Ishikawa (cell line): ENCODE data around the gene FRMD5.
A peak's percentile ranks its signal among the peaks of the same experiment; 100 is the strongest.

Experiments used
- CEBPB ChIP-seq: IDR thresholded peaks from 2 replicates; pipeline ENCODE4 v1.6.1; 2012
- CREB1 ChIP-seq: IDR thresholded peaks from 2 replicates; pipeline ENCODE4 v1.6.1; 2012; ENCODE audit warnings: low read depth
- EGR1 ChIP-seq: IDR thresholded peaks from 2 replicates; pipeline ENCODE4 v1.6.1; 2012
- EP300 ChIP-seq: IDR thresholded peaks from 2 replicates; pipeline ENCODE4 v1.6.1; 2012; ENCODE audit warnings: borderline replicate concordance
- FOXM1 ChIP-seq: IDR thresholded peaks from 2 replicates; pipeline ENCODE4 v1.6.1; 2012; ENCODE audit warnings: low read depth, borderline replicate concordance
- NFIC ChIP-seq: IDR thresholded peaks from 2 replicates; pipeline ENCODE4 v1.6.1; 2012
- RAD21 ChIP-seq: IDR thresholded peaks from 2 replicates; pipeline ENCODE4 v1.6.1; 2012; ENCODE audit warnings: low read depth
- TAF1 ChIP-seq: IDR thresholded peaks from 2 replicates; pipeline ENCODE4 v1.6.1; 2012; ENCODE audit warnings: low read depth, mild to moderate bottlenecking
- TCF12 ChIP-seq: IDR thresholded peaks from 2 replicates; pipeline ENCODE4 v1.6.1; 2012; ENCODE audit warnings: low read depth
- TEAD4 ChIP-seq: IDR thresholded peaks from 2 replicates; pipeline ENCODE4 v1.6.1; 2012
- YY1 ChIP-seq: IDR thresholded peaks from 2 replicates; pipeline ENCODE4 v1.6.1; 2012; ENCODE audit warnings: low read depth
- ZBTB7A ChIP-seq: IDR thresholded peaks from 2 replicates; pipeline ENCODE4 v1.6.1; 2012; ENCODE audit warnings: low read depth
- TF ChIP-seq, protein P1 (sequence below): IDR thresholded peaks from 2 replicates; pipeline ENCODE4 v1.6.1; 2012
- TF ChIP-seq, protein P2 (sequence below): IDR thresholded peaks from 2 replicates; pipeline ENCODE4 v1.6.1; 2012; ENCODE audit warnings: low read depth, mild to moderate bottlenecking
- TF ChIP-seq, protein P3 (sequence below): IDR thresholded peaks from 2 replicates; pipeline ENCODE4 v1.6.1; 2012

The FRMD5 gene

DNA sequence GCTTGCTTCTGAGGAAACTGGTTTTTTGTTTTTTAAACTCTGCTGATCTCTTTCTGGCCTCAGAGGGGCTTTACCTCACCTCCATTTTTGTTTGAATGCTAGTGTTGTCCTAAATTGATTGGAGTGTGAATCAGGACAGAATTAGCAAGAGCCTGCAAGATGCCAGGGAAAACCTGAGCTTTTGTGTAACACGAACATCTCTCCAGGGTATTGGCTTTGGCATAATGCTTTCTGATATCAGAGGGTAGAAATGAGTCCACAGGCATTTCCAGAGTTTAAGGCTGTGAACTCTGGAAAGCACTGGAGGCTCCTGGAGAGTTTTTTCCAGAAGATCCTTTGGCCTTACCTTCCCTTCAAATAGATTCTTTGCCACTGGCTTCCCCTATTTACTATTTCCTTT lies 281.1 kb downstream of the FRMD5 start:
- TF ChIP-seq YY1 (no peak), TCF12 (no peak), TAF1 (no peak), TEAD4 (no peak), ZBTB7A (no peak), FOXM1 (no peak), EGR1 (no peak), EP300 (no peak), CEBPB (no peak), NFIC (no peak), RAD21 (no peak), CREB1 (no peak)
- TF ChIP-seq, protein P1, sequence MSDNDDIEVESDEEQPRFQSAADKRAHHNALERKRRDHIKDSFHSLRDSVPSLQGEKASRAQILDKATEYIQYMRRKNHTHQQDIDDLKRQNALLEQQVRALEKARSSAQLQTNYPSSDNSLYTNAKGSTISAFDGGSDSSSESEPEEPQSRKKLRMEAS: no peak
- TF ChIP-seq, protein P2, sequence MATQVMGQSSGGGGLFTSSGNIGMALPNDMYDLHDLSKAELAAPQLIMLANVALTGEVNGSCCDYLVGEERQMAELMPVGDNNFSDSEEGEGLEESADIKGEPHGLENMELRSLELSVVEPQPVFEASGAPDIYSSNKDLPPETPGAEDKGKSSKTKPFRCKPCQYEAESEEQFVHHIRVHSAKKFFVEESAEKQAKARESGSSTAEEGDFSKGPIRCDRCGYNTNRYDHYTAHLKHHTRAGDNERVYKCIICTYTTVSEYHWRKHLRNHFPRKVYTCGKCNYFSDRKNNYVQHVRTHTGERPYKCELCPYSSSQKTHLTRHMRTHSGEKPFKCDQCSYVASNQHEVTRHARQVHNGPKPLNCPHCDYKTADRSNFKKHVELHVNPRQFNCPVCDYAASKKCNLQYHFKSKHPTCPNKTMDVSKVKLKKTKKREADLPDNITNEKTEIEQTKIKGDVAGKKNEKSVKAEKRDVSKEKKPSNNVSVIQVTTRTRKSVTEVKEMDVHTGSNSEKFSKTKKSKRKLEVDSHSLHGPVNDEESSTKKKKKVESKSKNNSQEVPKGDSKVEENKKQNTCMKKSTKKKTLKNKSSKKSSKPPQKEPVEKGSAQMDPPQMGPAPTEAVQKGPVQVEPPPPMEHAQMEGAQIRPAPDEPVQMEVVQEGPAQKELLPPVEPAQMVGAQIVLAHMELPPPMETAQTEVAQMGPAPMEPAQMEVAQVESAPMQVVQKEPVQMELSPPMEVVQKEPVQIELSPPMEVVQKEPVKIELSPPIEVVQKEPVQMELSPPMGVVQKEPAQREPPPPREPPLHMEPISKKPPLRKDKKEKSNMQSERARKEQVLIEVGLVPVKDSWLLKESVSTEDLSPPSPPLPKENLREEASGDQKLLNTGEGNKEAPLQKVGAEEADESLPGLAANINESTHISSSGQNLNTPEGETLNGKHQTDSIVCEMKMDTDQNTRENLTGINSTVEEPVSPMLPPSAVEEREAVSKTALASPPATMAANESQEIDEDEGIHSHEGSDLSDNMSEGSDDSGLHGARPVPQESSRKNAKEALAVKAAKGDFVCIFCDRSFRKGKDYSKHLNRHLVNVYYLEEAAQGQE: no peak
- TF ChIP-seq, protein P3, sequence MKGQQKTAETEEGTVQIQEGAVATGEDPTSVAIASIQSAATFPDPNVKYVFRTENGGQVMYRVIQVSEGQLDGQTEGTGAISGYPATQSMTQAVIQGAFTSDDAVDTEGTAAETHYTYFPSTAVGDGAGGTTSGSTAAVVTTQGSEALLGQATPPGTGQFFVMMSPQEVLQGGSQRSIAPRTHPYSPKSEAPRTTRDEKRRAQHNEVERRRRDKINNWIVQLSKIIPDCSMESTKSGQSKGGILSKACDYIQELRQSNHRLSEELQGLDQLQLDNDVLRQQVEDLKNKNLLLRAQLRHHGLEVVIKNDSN: no peak

DNA sequence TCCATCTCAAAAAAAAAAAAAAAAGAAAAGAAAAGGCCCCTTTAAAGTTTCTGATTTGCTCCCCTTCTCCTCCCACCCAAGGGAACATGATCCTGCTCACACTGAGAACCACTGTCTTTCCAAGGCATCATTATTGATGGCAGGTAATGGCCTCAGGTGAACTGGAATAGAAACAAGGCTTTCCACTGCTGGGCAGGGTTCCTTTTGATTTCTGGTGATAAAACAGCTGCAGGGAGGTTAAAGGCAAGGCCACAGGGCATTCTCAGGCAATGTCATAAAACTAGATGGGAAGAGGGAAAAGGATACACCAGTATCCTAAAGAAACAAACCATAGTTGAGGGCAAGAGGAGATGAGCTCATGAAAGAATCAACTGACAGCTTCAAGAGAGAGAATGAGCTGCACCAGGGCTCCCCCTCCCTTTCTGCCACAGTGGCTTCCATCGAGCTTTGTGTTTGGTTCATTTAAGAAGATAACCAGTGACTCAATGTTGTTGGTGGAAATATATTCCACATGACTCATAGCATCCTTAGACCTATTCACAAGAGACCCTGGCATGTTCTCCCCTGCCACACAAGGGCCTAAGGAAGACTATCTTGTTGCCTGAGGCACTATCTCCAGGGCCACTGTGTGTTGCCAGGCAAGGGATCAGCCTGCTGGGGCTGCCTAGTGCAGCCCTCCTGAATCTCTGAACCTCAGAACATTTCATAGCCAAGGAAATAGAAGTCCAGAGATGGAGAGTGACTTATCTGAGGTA lies 281.9 kb downstream of the FRMD5 start:
- TF ChIP-seq TEAD4 (peak; percentile 53; the same call in 1 of the 2 replicates), YY1 (no peak), EP300 (no peak; the same call in 1 of the 2 replicates)
- TF ChIP-seq, protein P1: no peak

DNA sequence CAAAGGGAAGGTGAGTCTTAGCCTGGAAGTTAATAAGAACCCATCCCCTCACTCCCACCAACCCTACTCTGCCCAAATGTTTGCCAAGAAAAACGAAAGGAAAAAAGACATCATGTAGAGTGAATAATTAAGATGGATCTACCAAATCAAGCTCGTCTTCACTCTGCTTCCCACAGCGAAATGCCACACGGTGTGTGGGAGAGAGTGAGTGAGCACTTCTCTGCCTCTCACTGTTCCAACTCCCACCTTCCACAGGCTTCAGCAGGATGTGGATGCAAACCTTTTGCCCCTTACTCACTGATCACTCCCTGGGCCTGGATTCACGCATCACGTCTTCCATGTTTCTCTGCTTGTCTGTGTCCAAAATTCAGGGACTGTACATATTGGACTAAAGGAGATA lies 282.9 kb downstream of the FRMD5 start:
- TF ChIP-seq RAD21: no peak
- TF ChIP-seq EP300: no peak
- TF ChIP-seq FOXM1: no peak

DNA sequence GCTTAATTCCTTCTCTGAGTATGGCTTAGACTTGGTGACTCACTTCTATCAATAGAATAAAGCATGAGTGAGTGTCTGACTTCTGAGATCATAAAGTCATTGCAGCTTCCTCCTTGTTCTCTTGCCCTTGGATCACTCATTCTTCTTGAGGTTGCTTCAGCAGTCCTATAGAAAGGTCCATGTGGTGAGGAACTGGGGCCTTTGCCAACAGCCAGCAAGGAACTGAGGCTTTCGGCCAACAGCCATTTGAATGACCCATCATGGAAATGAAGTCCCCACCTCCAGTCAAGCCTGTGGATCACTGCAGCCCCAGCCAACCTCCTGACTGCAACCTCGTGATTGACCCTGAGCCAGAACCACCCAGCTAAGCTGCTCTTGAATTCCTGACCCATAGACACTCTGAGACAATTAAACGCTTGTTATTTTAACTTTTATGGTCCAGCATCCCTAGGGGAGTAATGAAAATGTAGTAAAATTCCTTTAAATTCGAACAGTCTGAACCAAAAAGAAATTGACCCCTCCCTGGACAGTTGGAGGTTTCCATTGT lies 283.8 kb downstream of the FRMD5 start:
- no peak for TF ChIP-seq TAF1
- TF ChIP-seq TEAD4: no peak; the same call in 1 of the 2 replicates
- TF ChIP-seq RAD21: no peak
- TF ChIP-seq, protein P3: 0 out of 2 replicates have a peak, but pooled peaks have one; percentile 16
- no peak for TF ChIP-seq YY1
- TF ChIP-seq, protein P1: 0 out of 2 replicates have a peak, but pooled peaks have one; percentile 24
- peak; percentile 74 for TF ChIP-seq NFIC
- TF ChIP-seq TCF12: peak; percentile 39

DNA sequence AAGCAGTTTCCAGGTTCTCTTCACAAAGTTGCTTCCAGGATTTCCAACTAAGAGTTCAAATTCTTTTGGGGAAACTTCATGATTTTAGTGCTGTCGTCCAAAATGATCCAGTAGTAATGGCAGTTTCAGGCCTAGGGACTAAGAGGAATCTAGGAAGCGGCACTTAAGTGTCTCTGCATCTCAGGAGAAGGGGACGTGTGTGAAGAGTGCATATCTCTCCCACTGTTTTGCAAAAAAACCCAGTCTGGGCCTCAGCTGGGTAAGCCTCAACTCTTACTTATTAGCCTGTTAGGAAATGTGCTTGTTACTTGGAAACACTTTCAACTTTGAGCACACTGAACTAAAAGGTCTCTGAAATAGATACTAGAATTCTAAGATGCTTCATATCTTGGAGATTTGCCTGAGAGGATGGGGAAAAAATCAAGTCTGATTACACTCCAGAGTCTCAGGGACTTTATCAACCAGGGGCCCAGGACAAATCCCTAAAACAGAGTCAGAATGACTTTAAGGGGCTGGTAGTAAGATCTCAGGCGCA lies 286.5 kb downstream of the FRMD5 start:
- TF ChIP-seq, protein P3: no peak
- TF ChIP-seq TCF12 (no peak), NFIC (no peak), ZBTB7A (no peak), EP300 (no peak), TAF1 (no peak), CREB1 (no peak), FOXM1 (no peak), EGR1 (no peak), YY1 (no peak), TEAD4 (no peak), CEBPB (no peak), RAD21 (no peak)
- TF ChIP-seq, protein P1: no peak
- TF ChIP-seq, protein P2: no peak
